Islet precursor cell (in vitro differentiated cells): ENCODE results near the gene TBC1D24.

Experiments used
- DNase-seq: peaks from one replicate; pipeline ENCODE4 v3.0.0-alpha.2; 2018

The TBC1D24 gene

GRCh38 chr16:2450975-2451381 is 23.9 kb upstream of the TBC1D24 start:
- DNase-seq: no peak

DNA sequence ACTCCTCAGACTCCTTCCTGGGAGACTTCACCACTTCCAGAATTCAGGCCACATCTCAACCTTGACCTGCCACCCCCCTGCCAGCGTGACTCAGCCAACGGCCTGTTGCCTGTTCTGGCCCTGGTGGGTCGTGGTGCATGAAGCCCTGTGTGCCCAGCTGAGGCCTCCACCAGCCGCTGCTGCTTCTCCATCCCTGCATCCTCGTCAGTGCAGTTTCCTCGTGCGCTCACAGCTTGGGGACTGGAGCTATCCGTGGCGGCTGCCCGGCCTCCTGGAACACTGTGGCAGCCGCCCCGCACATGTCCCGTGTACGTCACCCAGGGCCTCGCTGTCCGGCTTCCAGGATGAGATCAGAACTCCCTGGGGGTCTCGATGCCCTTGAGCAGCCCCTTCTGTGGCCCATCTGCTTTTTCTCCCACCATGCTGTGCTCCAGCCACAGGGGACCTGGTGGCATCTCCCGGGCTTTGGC is 23.0 kb upstream of the TBC1D24 start:
- DNase-seq: no peak

DNA sequence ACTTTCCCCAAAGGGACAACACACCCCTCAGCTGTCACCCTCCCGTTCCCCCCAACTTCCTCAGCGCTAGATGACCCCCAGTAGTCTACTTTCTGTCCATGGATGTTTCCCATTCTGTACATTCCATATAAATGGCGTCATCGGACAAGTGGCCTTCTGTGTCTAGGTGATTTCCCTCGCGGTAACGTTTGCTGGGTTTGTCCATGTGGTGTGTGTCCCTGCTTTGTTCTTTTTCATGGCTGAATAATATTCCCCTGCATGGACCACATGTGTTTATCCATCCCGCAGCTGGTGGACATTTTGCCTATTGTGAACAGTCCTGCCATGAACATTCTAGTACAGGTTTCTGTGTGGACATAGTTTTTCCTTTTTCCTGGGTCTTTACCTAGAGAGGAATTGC is 22.3 kb upstream of the TBC1D24 start:
- no peak for DNase-seq

- DNase-seq: no peak
These were observed 19.7 kb upstream of the TBC1D24 start for GRCh38 chr16:2455081-2455845.

- no peak for DNase-seq
These were observed 18.3 kb upstream of the TBC1D24 start for GRCh38 chr16:2456551-2457153.

DNA sequence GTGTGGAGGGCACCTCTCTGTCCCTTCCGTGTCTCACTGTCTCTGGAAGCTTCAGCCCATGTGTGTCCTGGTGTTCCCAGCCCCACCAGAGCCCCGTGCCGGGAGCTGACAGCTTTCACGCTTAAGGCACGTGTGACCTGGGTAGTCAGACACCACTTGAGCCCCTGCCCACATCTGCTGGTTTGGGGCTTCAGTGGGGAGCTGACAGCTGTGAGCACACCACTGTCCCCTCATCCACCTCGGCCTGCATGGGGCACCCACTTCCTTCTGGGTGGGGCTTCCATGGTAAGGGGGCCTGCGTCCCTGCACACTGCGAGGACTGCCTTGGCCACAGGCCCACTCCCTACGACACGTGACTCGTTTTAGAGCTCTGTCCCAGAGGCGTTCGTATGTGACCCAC is 17.7 kb upstream of the TBC1D24 start:
- no peak for DNase-seq

GRCh38 chr16:2457946-2458345 is 17.0 kb upstream of the TBC1D24 start:
- no peak for DNase-seq

DNA sequence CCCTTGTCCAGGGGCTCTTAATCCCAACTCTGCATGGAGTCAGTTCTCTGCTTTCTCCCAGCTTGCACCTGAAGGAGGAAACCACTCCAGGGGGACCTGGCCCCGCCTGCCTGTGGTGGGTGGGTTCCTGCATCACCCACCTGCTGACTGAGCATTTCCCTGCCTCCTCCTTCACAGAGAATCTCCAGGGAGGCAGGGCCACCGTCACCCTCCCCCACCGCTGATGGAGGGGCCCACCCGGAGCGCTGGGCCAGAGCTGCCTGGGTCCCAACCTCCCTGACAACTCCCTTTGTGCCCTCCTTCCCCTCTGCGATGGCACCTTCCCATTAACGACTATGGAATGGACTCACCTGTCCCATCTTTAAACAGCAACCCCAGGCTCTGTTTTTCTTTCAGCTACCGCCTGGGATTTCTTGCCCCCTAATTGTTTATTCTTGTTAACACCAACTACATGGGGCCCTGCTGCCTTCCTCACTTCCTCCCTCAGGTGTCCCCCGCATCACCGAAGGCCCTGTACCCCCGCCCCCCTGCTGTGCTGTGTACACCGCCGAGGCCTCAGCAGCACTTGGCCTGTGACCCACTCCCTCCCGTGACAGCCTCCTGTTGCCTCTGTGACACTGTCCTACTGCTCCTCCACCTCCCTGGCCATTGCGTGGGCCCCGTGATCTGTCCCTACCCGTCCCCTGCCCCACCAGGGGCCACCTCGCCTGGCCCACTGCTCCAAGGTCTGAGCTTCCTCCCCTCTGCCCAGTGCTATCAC is 15.9 kb upstream of the TBC1D24 start:
- no peak for DNase-seq

- DNase-seq: peak; percentile 98
These were observed 15.1 kb upstream of the TBC1D24 start, which contains the start of gene TEDC2 for GRCh38 chr16:2459647-2460390. Gene TEDC2, plus strand, starts transcription at chr16:2460109. Its CDS starts 36 bp downstream, at chr16:2460145.

DNA sequence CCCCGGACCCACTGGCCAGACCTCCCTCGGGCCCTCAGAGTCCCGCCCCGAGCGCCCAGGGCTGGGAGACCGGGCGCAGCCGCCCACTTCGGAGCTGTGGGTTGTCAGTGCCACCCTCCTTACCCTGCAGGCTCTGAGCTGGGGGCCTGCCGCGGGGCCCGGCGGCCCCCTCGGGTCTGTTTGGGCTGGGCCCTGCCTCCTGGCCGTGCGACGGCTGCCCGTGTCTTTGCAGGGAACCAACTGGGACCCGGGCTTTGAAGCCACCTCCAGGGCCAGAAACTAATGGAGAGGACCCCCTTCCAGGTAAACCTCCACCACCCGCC is 14.6 kb upstream of the TBC1D24 start:
- no peak for DNase-seq

DNA sequence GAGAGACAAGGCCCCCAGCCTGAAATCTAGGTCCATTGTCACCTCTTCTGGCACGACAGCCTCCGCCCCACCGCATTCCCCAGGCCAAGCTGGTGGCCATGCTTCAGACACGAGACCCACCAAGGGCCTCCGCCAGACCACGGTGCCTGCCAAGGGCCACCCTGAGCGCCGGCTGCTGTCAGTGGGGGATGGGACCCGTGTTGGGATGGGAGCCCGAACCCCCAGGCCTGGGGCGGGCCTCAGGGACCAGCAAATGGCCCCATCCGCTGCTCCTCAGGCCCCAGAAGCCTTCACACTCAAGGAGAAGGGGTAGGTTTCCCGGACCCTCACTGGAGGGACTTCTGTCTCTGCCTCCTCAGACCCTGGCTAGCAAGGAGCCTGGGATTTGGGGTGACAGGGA is 14.0 kb upstream of the TBC1D24 start:
- DNase-seq: no peak

DNA sequence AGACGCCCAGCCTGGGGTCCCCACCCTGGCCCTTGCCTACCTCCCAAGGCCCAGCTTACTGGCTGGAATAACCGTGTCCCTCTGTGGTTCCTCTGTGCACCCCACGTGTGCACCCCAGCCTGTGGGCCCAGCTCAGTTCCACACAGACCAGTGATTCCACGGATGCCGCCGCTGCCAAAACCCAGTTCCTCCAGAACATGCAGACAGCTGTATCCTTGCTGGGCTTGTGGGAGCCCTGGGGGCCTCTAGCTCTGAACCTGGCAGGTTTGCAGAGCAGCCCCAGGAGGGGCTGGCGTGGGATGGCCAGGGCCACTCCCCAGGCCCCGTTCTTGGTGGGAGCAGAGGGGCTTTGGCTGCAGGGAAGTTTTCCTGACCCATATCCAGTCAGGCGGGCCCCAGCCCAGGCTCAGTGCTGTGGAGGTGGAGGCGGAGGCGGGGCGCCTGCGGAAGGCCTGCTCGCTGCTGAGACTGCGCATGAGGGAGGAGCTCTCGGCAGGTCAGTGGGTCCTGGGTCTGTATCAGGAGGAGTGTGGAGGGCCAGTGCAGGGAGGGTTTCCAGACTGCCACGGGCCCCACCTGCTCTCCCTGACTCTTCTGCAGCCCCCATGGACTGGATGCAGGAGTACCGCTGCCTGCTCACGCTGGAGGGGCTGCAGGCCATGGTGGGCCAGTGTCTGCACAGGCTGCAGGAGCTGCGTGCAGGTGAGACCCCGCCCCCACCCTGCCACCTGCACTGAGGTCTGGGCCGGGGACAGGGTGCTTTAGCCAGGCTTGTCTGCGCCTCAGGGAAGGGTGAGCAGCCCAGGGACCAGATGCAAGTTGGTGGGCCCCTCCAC is 12.7 kb upstream of the TBC1D24 start:
- no peak for DNase-seq

- DNase-seq: no peak
These were observed 10.6 kb upstream of the TBC1D24 start for GRCh38 chr16:2464333-2464732.

DNA sequence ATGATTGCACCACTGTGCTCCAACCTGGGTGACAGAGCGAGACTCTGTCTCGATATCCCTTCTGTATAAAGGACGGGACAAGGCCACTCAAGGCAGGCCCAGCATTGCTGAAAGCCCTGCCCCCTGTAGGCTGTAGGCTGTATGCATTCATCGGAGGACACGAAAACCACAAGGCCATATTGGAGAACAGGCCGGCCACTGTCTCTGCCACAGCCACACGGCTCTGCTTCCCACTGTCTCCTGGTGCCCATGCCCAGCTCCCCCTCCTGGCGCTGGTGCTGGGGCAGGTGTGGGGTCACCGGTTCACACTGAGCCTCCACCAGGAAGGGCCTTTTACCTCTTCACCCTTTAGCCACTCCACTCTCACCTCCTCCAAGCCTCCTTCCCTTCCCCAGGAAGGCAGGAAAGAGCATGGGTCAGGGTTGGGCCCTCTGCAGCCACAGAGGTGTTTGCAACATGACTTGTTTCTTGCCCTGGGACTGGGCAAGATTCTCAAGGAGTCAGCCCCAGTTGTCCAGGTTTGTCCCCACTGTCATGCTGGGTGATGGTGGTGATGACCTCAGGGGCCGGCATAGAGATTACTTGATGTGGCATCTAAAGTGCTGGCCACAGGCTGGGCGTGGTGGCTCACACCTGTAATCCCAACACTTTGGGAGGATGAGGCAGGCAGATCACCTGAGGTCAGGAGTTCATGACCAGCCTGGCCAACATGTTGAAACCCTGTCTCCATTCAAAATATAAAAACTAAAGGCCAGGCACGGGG is 9.1 kb upstream of the TBC1D24 start:
- no peak for DNase-seq

- DNase-seq: no peak
These were observed 8.0 kb upstream of the TBC1D24 start for GRCh38 chr16:2466667-2467527.

GRCh38 chr16:2467528-2468232 is 7.2 kb upstream of the TBC1D24 start:
- DNase-seq: peak; percentile 77

- no peak for DNase-seq
These were observed 6.6 kb upstream of the TBC1D24 start for GRCh38 chr16:2468233-2468724.

- no peak for DNase-seq
These were observed 6.1 kb upstream of the TBC1D24 start for GRCh38 chr16:2468725-2469398.
